ENCODE data around the gene UQCRH. TPM values are rescaled to one million over a fixed set of nuclear protein-coding genes. Genes with fewer than 3 reads are reported as not detected.

The UQCRH gene
- total and polyA plus RNA-seq, 2 of the 8 experiments (the other 6 are each of a cell fraction or from before 2014, with no cell fraction given): 626 to 1,112 TPM

DNA sequence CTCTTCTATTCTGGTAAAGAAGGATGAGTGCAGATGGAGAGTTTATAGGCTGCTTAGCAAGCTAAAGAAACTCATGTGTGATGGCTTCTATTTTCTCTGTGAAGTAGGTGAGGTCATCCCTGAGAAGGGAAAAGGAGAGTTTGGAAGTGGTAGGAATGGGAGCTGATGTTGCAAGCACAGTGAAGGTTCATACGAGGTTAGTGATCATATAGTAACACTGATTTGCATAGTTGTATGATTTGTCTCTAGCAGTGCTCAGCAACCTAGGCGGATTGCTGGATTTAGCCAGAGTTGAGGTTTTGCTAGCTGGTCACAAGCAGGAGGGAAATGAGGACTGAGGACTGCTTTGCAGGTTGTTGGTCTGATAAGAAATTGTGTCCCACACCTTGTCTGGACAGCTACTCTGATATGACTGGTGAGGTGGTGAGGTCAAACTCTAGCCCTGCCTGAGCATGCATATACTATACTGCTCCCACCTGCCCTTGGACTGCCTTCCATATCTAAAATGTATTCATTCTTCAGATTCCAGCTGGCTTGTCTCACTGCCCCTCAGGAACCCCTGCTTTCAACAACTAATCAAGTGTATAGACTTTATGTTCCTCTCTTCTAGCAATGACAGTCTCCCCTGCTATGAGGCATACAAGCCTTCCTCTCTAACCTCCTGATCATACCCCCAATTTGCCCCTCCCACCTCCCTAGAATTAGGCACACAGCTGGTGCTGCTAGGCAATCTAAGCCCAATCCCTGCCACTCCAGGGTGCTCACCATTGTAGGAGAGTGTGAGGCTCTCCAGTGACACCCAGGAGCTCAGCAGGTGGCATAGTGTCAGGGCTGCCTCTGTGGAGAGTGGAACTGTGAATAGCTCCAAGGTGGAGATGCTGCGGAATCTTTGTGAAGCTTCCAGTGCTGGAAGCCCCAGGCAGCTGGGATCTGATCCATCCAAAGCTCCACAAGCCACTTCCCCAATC is 18.6 kb upstream of the UQCRH start:
- Histone ChIP-seq H3K79me1 (ENCODE audit: low read depth, low read length) (no peaks in the 10 kb centered on the region), H3K9ac (replicated peaks in 1 of 4; ENCODE audit: extremely low read depth in 1 of 4, low read depth in 3 of 4, low read length in 3 of 4) (no peak overlapping the region), H3K4me3 (ENCODE audit: extremely low read depth in 1 of 4, insufficient read depth in 2 of 4, low read depth in 3 of 4, low read length in 4 of 4) (no peak overlapping the region), H4K5ac (ENCODE audit: insufficient read length, low read depth, low read length) (no peak overlapping the region), H3K9me3 (ENCODE audit: insufficient read depth in 2 of 2, low read depth in 1 of 2, low read length in 1 of 2) (no peaks in the 10 kb centered on the region), H3K23me2 (ENCODE audit: low read depth, low read length) (no peaks in the 10 kb centered on the region), H2AK5ac (ENCODE audit: low read depth, low read length) (no peak overlapping the region), H2BK12ac (ENCODE audit: low read depth, low read length) (no peak overlapping the region), H2AFZ (ENCODE audit: low read length) (no peak overlapping the region), H3K36me3 (ENCODE audit: control insufficient read depth in 2 of 4, insufficient read depth in 4 of 4, low read length in 3 of 4) (peaks cover 6 to 38% (median 15%) of the 10 kb centered on the region in 4 experiments), H3K4me2 (ENCODE audit: insufficient read depth in 1 of 2, low read depth in 2 of 2, low read length in 2 of 2) (no peak overlapping the region), H2BK15ac (ENCODE audit: low read length) (no peak overlapping the region), H4K8ac (ENCODE audit: extremely low read depth, insufficient read depth, low read length) (no peak overlapping the region), H3K56ac (replicated peaks; ENCODE audit: insufficient read length, low read depth, low read length) (no peak overlapping the region), H4K91ac (replicated peaks; ENCODE audit: insufficient read length, low read length) (no peak overlapping the region), H3K79me2 (ENCODE audit: control insufficient read depth in 1 of 2, insufficient read depth in 2 of 2, low read length in 2 of 2) (no peaks in the 10 kb centered on the region), H2BK5ac (ENCODE audit: low read depth, low read length) (0 out of 2 replicates have a peak overlapping the region, but pooled peaks have one; percentile 32), H3K14ac (ENCODE audit: insufficient read length) (no peak overlapping the region), H3K4ac (replicated peaks; ENCODE audit: insufficient read length, low read depth, low read length) (no peak overlapping the region), H3K27ac (ENCODE audit: low read depth, low read length) (no peak overlapping the region), H3K23ac (ENCODE audit: insufficient read length) (no peak overlapping the region), H2BK20ac (ENCODE audit: low read length) (no peak overlapping the region), H3K18ac (ENCODE audit: extremely low read depth, low read length) (no peak overlapping the region), H2BK120ac (replicated peaks; ENCODE audit: low read depth, low read length) (no peak overlapping the region), H3K27me3 (replicated peaks in 1 of 4; ENCODE audit: control insufficient read depth in 3 of 4, extremely low read depth in 1 of 4, insufficient read depth in 3 of 4, low read length in 3 of 4) (no peaks in the 10 kb centered on the region), H4K20me1 (replicated peaks in 1 of 2; ENCODE audit: control insufficient read depth in 1 of 2, insufficient read depth in 2 of 2, low read length in 2 of 2) (peaks cover 0 to 1% of the 10 kb centered on the region in 2 experiments), H3K4me1 (replicated peaks in 1 of 4; ENCODE audit: control insufficient read depth in 3 of 4, insufficient read depth in 4 of 4, low read length in 3 of 4) (no peaks in the 10 kb centered on the region; a peak in 1 of 7 replicates)
- FAIRE-seq (no peak), DNase-seq (ENCODE audit: low read depth in 1 of 2, low spot score in 2 of 2) (no peak)
- ChIA-PET POLR2A (ENCODE audit: partially characterized antibody) (interaction anchor here (0.5 to 33.1 kb wide), 11 partner anchors 4 to 153 kb away, joined by 3 to 689 read pairs (median 5); partner anchors contain the start of genes LRRC41, RAD54L and UQCRH), CTCF (ENCODE audit: partially characterized antibody) (interaction anchor here (0.6 to 1.6 kb wide), 11 partner anchors 9 to 96 kb away, joined by 3 to 5 read pairs (median 3); partner anchors contain the start of gene NSUN4)
- TF ChIP-seq ASH2L (IDR thresholded peaks at IDR 0.05; ENCODE audit: low read length): no peak
- TF ChIP-seq POLR2A (IDR thresholded peaks at IDR 0.05; ENCODE audit: control extremely low read depth in 1 of 2, low read depth in 2 of 2, low read length in 2 of 2): peak; percentile 24 to 37
- 85% methylated on average over 3 of the region's 3 CpGs; no CpG with 5 or more reads in 1 of the 2 experiments for WGBS, 2 experiments (ENCODE audit: extremely low coverage in 1 of 2, insufficient coverage in 1 of 2, insufficient read length in 1 of 2, insufficient replicate concordance in 2 of 2, low coverage in 1 of 2, low lambda C conversion rate in 2 of 2, missing lambda C conversion rate in 1 of 2)
